ENCODE results near the gene ZNF485. TPM values are rescaled to one million over a fixed set of nuclear protein-coding genes. Genes with fewer than 3 reads are reported as not detected.

The ZNF485 gene
- total and polyA plus RNA-seq, 2 of the 8 experiments (the other 6 are each of a cell fraction or from before 2014, with no cell fraction given), result 2.5 to 8.2 TPM

- H4K91ac ChIP-seq (replicated peaks; ENCODE audit: insufficient read length, low read length), result no peak overlapping the region
- H2AFZ ChIP-seq (ENCODE audit: low read length), result no peak overlapping the region
- H2BK15ac ChIP-seq (ENCODE audit: low read length), result no peak overlapping the region
- no peaks in the 10 kb centered on the region; a peak in 1 of 7 replicates for H3K27me3 ChIP-seq (replicated peaks in 1 of 4; ENCODE audit: control insufficient read depth in 3 of 4, extremely low read depth in 1 of 4, insufficient read depth in 3 of 4, low read length in 3 of 4)
- H3K9me3 ChIP-seq (ENCODE audit: insufficient read depth in 2 of 2, low read depth in 1 of 2, low read length in 1 of 2), result peaks cover 42 to 49% of the 10 kb centered on the region in 2 experiments
- no peak overlapping the region for H2BK12ac ChIP-seq (ENCODE audit: low read depth, low read length)
- no peak overlapping the region for H3K4ac ChIP-seq (replicated peaks; ENCODE audit: insufficient read length, low read depth, low read length)
- DNase-seq (ENCODE audit: low read depth in 1 of 2, low spot score in 2 of 2) (no peak), FAIRE-seq (no peak)
- H3K27ac ChIP-seq (ENCODE audit: low read depth, low read length), result no peak overlapping the region
- no peak overlapping the region for H3K23ac ChIP-seq (ENCODE audit: insufficient read length)
- 83% methylated on average over 7 of the region's 7 CpGs; no CpG with 5 or more reads in 1 of the 2 experiments for WGBS, 2 experiments (ENCODE audit: extremely low coverage in 1 of 2, insufficient coverage in 1 of 2, insufficient read length in 1 of 2, insufficient replicate concordance in 2 of 2, low coverage in 1 of 2, low lambda C conversion rate in 2 of 2, missing lambda C conversion rate in 1 of 2)
- no peaks in the 10 kb centered on the region for H3K79me1 ChIP-seq (ENCODE audit: low read depth, low read length)
- H3K36me3 ChIP-seq (ENCODE audit: control insufficient read depth in 2 of 4, insufficient read depth in 4 of 4, low read length in 3 of 4), result no peaks in the 10 kb centered on the region
- H2AK5ac ChIP-seq (ENCODE audit: low read depth, low read length), result no peak overlapping the region
- no peak overlapping the region for H4K5ac ChIP-seq (ENCODE audit: insufficient read length, low read depth, low read length)
- no peak overlapping the region for H3K14ac ChIP-seq (ENCODE audit: insufficient read length)
- H3K18ac ChIP-seq (ENCODE audit: extremely low read depth, low read length), result no peak overlapping the region
- H2BK20ac ChIP-seq (ENCODE audit: low read length), result no peak overlapping the region
- ChIA-PET POLR2A (ENCODE audit: partially characterized antibody) (interaction anchor here (0.9 kb wide), 1 partner anchor 17 kb away, joined by 4 read pairs; no protein-coding TSS in a partner anchor), CTCF (ENCODE audit: partially characterized antibody) (no interaction called here)
- H4K8ac ChIP-seq (ENCODE audit: extremely low read depth, insufficient read depth, low read length), result no peak overlapping the region
- no peak overlapping the region for H3K4me3 ChIP-seq (ENCODE audit: extremely low read depth in 1 of 4, insufficient read depth in 2 of 4, low read depth in 3 of 4, low read length in 4 of 4)
- no peaks in the 10 kb centered on the region for H3K79me2 ChIP-seq (ENCODE audit: control insufficient read depth in 1 of 2, insufficient read depth in 2 of 2, low read length in 2 of 2)
- H3K9ac ChIP-seq (replicated peaks in 1 of 4; ENCODE audit: extremely low read depth in 1 of 4, low read depth in 3 of 4, low read length in 3 of 4), result no peak overlapping the region
- H2BK5ac ChIP-seq (ENCODE audit: low read depth, low read length), result no peak overlapping the region
- no peaks in the 10 kb centered on the region for H3K4me1 ChIP-seq (replicated peaks in 1 of 4; ENCODE audit: control insufficient read depth in 3 of 4, insufficient read depth in 4 of 4, low read length in 3 of 4)
- no peak overlapping the region for H3K56ac ChIP-seq (replicated peaks; ENCODE audit: insufficient read length, low read depth, low read length)
- H4K20me1 ChIP-seq (replicated peaks in 1 of 2; ENCODE audit: control insufficient read depth in 1 of 2, insufficient read depth in 2 of 2, low read length in 2 of 2), result no peaks in the 10 kb centered on the region
- TF ChIP-seq CEBPB (IDR thresholded peaks at IDR 0.05; ENCODE audit: low read depth, low read length) (no peak), ATF3 (IDR thresholded peaks at IDR 0.05; ENCODE audit: insufficient read depth, low read depth, low read length) (no peak), NRF1 (IDR thresholded peaks at IDR 0.05; ENCODE audit: low read depth, low read length) (no peak), SIN3A (conservative IDR thresholded peaks at IDR 0.05 in 1 of 2, IDR thresholded peaks at IDR 0.05 in 1 of 2; ENCODE audit: low read depth in 1 of 2, low read length in 2 of 2) (no peak), ZNF274 (IDR thresholded peaks at IDR 0.05; ENCODE audit: borderline replicate concordance, extremely low read depth, low read length) (no peak), SP4 (IDR thresholded peaks at IDR 0.05; ENCODE audit: low read length) (no peak), RNF2 (IDR thresholded peaks at IDR 0.05; ENCODE audit: borderline replicate concordance, low read depth, low read length, missing control alignments, poor library complexity, severe bottlenecking) (no peak), CBX8 (IDR thresholded peaks at IDR 0.05; ENCODE audit: borderline replicate concordance, low read depth, low read length) (no peak), EP300 (IDR thresholded peaks at IDR 0.05; ENCODE audit: borderline replicate concordance in 1 of 2, low read depth in 2 of 2, low read length in 2 of 2) (no peak), JUN (IDR thresholded peaks at IDR 0.05; ENCODE audit: low read depth, low read length) (no peak)
- no peak overlapping the region for H3K4me2 ChIP-seq (ENCODE audit: insufficient read depth in 1 of 2, low read depth in 2 of 2, low read length in 2 of 2)
- no peak overlapping the region for H2BK120ac ChIP-seq (replicated peaks; ENCODE audit: low read depth, low read length)
- no peaks in the 10 kb centered on the region for H3K23me2 ChIP-seq (ENCODE audit: low read depth, low read length)
Observed at GRCh38 chr10:43595739-43596298, 10.4 kb upstream of the ZNF485 start.

All from H1 (cell line).